ENCODE results near the gene B3GAT1.

Gene B3GAT1

GRCh38 chr11:134409552-134410429, 2.3 kb downstream of the B3GAT1 start:
- DNase-seq = no peak

GRCh38 chr11:134407923-134408322, 4.1 kb downstream of the B3GAT1 start:
- DNase-seq = no peak

- DNase-seq = no peak
These were observed 4.7 kb downstream of the B3GAT1 start for GRCh38 chr11:134407321-134407828.

- no peak for DNase-seq
These were observed 5.5 kb downstream of the B3GAT1 start for GRCh38 chr11:134406264-134407185.

GRCh38 chr11:134405841-134406240, 6.2 kb downstream of the B3GAT1 start:
- DNase-seq = no peak

- no peak for DNase-seq
These were observed 6.6 kb downstream of the B3GAT1 start for GRCh38 chr11:134405436-134405835.

GRCh38 chr11:134404575-134405341, 7.3 kb downstream of the B3GAT1 start:
- no peak for DNase-seq

- DNase-seq = no peak
These were observed 9.1 kb downstream of the B3GAT1 start for GRCh38 chr11:134402910-134403309.

- no peak for DNase-seq
These were observed 9.9 kb downstream of the B3GAT1 start for GRCh38 chr11:134401825-134402809.

GRCh38 chr11:134399996-134400395, 12.0 kb downstream of the B3GAT1 start:
- DNase-seq = no peak

- DNase-seq = no peak
These were observed 12.8 kb downstream of the B3GAT1 start for GRCh38 chr11:134399293-134399654.

- DNase-seq = no peak
These were observed 13.3 kb downstream of the B3GAT1 start for GRCh38 chr11:134398644-134399292.

GRCh38 chr11:134398079-134398444, 14.0 kb downstream of the B3GAT1 start:
- no peak for DNase-seq

- no peak for DNase-seq
These were observed 14.6 kb downstream of the B3GAT1 start for GRCh38 chr11:134397304-134398078.

- DNase-seq = no peak
These were observed 17.0 kb downstream of the B3GAT1 start for GRCh38 chr11:134395002-134395401.

GRCh38 chr11:134394311-134394710, 17.7 kb downstream of the B3GAT1 start:
- no peak for DNase-seq

- DNase-seq = no peak
These were observed 18.4 kb downstream of the B3GAT1 start for GRCh38 chr11:134393638-134394037.

GRCh38 chr11:134392953-134393615, 19.0 kb downstream of the B3GAT1 start:
- DNase-seq = no peak

- no peak for DNase-seq
These were observed 20.4 kb downstream of the B3GAT1 start for GRCh38 chr11:134391656-134392055.
